NT2/D1 (cell line): ENCODE results near the gene C1orf159.

Experiments used
- SUZ12 ChIP-seq: IDR thresholded peaks from 2 replicates; pipeline ENCODE4 v1.6.1; 2011; ENCODE audit not compliant: insufficient read length, insufficient read depth; ENCODE audit errors: extremely low read depth
- YY1 ChIP-seq: IDR thresholded peaks from 2 replicates; pipeline ENCODE4 v1.6.1; 2011; ENCODE audit not compliant: insufficient read length, insufficient read depth
- ZNF274 ChIP-seq: IDR thresholded peaks from 2 replicates; pipeline ENCODE4 v1.6.1; 2011; ENCODE audit warnings: mild to moderate bottlenecking, low read depth, low read length

DNA sequence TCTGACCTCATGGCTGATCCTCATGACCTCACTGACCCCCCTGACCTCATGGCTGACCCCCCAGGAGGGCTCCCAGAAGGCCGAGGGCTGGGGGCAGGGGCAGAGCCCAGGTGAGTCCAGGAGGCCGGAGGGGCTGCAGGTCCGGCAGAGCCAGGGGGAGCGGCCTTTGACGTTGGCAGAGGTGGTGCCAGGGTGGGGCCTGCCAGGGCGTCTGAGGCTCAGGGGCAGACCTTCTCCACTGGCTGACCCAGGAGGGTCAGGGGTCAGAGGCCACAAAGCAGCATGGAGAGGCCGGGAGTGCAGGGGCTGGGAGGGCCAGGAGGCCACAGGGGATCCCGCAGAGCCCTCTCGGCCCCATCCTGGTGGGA is 29.6 kb upstream of the C1orf159 start:
- no peak for TF ChIP-seq ZNF274
- no peak for TF ChIP-seq SUZ12
- no peak for TF ChIP-seq YY1
